Cardiac atrium fibroblast (primary cell): Measurements from ENCODE around the gene LMAN1. TPM values are rescaled to one million over a fixed set of nuclear protein-coding genes. Genes with fewer than 3 reads are reported as not detected.

Experiments used
- total RNA-seq: library from RNA; depleted of rRNA; stranded (reverse); fragments of >200 nt; gene quantifications from 2 replicates; pipeline ENCODE4 v1.2.3, GENCODE V29; 2015

Gene LMAN1, protein sequence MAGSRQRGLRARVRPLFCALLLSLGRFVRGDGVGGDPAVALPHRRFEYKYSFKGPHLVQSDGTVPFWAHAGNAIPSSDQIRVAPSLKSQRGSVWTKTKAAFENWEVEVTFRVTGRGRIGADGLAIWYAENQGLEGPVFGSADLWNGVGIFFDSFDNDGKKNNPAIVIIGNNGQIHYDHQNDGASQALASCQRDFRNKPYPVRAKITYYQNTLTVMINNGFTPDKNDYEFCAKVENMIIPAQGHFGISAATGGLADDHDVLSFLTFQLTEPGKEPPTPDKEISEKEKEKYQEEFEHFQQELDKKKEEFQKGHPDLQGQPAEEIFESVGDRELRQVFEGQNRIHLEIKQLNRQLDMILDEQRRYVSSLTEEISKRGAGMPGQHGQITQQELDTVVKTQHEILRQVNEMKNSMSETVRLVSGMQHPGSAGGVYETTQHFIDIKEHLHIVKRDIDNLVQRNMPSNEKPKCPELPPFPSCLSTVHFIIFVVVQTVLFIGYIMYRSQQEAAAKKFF
- total RNA-seq, result 196 and 240 TPM in 2 replicates

DNA sequence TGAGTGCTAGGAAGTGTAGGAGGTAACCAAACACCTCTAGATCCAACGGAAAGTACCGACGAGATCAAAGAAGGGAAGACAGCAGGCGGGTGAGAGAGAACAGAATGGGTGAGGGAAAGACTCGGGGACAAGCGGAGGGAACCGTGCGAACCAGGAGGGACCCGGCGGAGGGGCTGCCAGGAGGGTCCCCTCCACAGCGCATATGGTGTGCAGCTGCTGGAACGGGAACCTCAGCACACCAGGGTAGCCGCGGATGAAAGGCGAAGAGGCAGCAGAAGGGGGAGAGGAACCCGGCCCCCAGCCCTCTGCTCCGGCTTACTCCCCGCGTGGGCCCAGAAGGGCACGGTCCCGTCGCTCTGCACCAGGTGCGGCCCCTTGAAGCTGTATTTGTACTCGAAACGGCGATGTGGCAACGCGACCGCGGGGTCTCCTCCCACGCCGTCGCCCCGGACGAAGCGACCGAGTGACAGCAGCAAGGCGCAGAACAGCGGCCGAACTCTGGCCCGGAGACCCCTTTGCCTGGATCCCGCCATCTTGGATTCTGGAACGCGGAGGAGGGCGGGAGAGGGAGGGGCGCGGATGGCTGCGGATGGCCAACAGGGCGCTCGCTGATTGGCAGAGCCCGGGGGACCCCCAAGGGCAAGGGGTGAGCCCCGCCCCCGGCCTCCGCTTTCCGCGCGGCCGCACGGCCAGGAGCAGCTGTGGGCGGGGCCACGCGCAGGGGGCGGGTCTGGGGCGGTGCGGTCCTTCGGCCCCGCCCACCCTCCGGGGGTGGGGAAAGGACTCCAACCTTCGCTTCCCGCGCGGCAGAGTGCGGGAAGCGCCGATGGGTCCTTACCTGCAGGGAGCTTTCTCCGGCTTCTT is at the start of gene LMAN1:
Gene LMAN1 (minus strand): TSS at position 554 of the 864 bp plus-strand sequence. CDS start 21 bp downstream, at position 533.

GRCh38 chr18:59318460-59319050 is 40.5 kb downstream of the LMAN1 start, which contains the start of gene CPLX4:
Gene CPLX4, minus strand, starts transcription at chr18:59318649. Its CDS starts 187 bp downstream, at chr18:59318462.

Other genes starting within 250 kb of the LMAN1 start
- gene SEC11C, start 219.4 kb downstream of the LMAN1 start, total RNA-seq, result 17.9 and 27.7 TPM in 2 replicates
- gene GRP, start 139.1 kb downstream of the LMAN1 start, total RNA-seq, result not detected in 2 replicates
- gene RAX, start 85.8 kb downstream of the LMAN1 start, total RNA-seq, result not detected in 2 replicates
- not detected in 2 replicates for gene CPLX4, start 40.6 kb downstream of the LMAN1 start, total RNA-seq